Dedifferentiated amniotic fluid mesenchymal stem cell (primary cell): Measurements from ENCODE around the gene USP54.
A peak's percentile ranks its signal among the peaks of the same experiment; 100 is the strongest.
"Not testable (repeated sequence)": the region's sequence is repeated elsewhere in the genome, so short reads cannot be mapped to it uniquely, and the experiment has no call there.

Experiments
- DNase-seq: peaks from one replicate; pipeline ENCODE4 v3.0.0-alpha.2; 2016; ENCODE audit errors: extremely low spot score

The USP54 gene

DNA sequence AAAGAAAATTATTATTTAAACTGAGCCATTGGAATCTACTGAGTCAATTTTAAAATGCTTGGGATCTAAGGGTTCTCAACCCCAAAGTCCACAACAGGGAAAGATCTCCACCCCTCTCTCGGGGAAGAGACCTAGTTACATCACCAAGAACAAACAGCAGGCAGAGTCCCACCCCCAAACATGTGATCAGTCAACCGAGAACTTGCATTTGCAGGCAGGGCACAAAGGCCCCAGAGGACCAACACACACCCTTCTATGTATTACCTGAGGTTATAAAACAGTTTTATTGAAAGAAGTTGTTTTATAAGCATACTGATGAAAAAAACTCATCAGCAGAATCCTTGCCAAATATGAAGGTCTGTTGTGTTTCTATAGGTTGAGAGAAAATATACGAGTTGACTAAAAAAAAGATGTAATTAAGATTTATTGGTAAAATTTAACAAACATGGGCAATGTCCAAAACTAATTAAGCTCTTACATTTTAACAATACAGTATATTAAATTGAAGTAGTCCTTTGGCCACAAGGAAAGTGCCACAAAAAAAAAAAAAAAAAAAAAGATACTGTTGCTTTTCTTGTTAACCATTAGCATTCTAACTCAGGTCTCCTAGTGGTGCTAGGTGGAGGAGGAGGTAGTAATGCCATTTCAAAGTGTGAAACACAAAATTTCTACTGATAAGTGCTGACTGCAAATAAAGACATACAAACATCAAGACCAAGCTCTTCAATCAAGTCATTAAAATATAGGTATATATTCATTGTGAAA, 975 bp upstream of the USP54 start:
- DNase-seq, result peak; percentile 28

DNA sequence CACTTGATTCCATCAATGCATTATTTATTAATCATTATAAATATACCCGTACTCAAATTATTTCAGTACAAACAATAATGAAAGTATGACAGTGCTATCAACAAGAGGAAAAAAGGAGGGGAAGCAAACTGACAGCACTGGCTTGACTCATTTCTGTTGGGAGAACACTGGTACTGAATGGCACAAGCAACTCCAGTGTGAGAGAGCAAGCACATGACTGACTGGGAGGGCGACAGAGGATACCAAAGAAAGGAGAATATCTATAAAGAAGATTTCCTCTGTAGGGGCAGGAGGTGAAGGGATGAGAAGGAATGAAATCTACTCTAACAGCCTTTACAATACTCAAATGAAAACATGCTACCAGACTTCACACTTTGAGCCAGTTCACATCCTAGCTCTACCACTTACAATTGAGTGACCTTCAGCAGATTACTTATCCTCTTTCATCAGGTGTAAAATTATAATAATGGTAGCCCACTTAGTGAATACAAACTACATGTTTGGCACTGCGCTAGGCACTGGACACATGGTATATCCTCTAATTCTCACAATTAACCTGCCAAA, 1.5 kb downstream of the USP54 start:
- DNase-seq, result no peak

DNA sequence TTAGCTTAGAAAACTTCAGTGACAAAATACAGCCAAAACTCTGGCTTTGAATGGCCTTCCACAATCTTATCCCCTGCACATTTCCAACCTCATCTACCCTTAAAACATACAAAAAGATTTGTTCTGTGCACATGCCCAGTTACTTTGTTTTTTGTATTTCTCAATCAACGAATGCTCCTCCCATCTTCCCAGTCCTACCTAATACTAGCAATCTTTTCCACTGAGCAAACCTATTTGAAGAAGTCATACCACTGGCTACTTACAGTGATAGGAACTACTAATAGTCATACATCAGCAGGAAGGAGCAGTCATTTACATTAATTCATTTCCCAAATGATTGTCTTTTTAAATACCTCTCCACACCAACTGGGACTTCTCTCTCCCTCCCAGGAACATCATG, 2.5 kb downstream of the USP54 start:
- no peak for DNase-seq

DNA sequence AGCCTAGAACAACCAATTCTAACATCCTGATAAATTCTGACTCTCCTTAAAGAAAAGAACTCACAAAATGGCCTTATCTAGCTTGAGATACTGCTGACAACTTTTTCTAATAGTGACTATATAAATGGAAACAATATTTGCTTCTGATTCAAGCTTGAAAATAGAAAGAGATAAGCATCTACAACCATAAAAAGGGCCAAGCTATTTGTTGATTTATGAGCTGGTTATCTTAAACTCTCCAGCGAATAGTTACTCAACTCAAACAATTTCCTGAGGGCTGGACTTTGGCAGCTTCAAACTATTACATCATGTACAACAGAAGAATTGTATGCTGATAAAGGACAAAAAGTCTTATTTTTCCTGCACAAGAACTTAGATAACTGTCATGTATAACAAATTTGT, 4.6 kb downstream of the USP54 start:
- peak; percentile 80 for DNase-seq

DNA sequence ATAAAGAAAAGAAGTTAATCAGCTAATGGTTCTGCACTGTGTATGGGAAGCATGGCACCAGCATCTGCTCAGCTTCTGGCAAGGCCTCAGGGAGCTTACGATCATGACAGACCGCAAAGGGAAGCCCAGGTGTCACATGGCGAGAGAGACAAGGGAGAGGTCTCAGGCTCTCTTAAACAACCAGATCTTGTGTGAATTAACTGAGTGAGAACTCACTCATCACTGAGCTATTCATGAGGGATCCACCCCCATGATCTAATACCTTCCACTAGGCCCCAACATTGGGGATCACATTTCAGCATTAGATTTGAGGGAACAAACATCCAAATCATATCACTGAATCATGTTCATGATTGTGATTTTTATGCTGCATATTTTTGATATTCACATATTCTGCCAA, 5.8 kb downstream of the USP54 start:
- DNase-seq, result no peak

DNA sequence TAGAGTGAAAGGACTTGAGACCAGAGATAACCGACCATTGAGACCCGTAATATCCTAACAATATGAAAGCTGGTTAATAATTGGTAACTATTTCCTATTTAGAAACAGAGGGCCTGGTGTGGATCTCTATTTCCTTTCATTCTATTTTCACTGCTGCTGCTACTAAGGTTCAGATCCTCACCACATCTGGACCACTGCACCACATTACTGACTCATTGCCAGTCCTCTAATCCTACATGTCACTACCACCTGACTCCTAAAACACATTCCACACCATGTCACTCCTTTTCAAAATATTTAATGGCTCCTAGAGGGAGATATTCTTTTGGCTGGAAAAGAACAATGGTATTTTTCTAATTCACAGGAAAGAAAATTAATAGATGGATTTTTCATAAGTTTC, 6.4 kb downstream of the USP54 start:
- no peak for DNase-seq

DNA sequence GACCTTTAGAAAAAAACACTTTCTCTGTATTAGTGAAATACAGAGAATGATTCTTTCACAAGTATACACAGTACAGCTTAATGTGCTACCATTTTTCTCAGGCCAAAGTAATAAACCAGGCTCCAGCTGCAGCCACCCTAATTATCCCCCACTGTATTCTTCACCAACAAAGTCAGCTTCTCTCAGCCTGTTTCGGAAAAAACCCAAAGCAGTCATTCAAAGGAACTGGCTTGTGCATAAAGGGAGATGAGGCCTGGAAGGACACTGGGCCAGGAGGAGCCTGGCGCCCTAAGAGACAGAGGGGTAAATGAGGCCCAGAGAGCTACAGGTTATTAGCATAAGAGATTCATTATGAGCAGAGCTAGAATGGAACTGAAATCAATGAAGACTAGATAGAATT, 9.2 kb downstream of the USP54 start:
- DNase-seq, result no peak

DNA sequence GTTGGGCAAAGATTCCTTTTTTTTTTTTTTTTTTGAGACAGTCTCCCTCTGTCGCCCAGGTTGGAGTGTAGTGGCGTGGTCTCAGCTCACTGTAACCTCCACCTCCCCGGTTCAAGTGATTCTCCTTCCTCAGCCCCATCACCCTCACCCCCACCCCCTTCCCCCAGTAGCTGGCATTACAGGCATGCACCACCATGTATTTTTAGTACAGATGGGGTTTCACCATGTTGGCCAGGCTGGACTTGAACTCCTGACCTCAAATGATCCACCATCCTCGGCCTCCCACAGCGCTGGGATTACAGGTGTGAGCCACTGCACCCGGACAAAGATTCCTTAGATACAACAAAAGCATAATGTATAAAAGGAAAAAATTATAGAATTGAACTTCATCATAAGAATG, 12.2 kb downstream of the USP54 start:
- DNase-seq, result not testable (repeated sequence)

DNA sequence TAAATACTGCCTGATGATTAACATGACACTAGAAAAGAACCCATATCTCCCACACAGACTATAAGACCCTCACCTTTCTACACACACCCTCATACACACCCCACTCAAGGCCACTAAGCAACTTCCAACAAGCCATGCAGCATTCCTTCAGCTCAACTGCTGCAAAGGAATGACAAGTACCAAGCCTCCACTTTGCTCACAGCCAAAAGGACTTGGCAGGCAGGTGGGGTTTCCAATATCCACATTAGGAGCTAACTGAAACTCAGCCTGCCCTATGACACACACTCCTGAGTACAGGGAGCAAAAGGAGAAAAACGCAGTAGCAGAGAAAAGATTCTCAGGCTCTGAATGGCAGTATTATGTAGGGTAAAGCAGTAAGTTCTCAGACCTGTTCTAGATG, 13.4 kb downstream of the USP54 start:
- no peak for DNase-seq

DNA sequence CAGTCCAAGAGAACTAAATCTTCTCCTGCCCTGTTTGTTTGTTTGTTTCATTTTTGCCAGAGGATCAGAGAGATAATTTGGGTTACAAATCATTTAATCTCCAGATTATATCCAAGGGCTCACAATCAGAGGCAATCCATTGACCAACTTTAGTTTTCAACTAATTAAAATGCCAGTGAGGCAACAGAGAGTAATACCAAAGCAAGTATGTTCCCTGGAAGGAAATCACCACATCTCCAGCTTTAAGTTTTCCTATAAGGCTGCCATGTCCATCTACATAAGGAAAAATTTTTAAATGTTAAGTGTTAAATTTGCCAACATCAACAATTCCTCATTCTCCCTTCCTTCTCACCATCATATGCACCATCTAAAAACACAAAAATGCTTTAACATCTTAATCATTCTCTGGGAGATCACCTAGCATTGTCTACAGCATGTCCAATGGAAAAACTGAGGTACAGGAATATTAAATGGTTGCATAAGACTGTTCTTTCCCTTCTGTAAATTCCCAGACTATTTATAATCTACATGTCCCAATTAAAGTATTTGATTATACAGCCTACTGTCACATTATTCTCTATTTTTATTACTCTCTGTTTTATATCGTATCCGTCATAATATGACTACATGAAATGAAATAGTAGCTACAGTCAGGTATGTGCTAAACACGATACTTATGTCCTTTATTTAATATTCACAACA, 14.1 kb downstream of the USP54 start:
- DNase-seq, result no peak

DNA sequence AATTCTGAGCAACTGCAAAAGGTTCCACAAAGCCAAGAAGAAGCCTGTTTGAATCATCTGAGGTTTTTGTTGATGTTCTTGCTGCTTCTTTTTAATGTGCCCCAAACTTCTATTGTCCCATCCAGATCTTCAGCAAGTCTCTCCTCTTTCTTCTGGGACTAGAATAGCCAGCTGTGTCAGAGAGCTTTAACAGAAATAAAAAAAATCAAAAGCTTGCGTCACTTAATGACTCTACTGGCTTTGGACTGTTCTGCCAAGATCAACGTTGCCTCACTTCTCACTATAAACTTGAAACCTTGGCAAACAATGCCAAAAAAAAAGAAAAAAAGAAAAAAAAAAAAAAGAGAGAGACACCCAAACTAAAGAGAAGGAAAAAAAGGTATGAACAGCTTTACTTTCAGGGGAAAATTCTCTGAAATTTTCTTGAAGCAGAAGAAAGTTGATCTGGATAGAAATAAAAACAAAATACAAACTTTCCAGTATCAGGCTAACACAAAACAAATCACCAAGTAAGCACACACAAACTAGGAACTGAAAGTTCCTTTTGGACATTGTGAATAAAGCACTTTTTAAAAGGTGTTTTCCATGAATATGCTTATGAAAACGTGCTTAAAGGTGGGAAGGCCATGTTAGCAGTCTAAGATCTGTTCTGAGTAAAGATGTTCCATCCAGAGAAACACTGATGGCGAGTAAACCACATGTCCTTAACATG, 14.8 kb downstream of the USP54 start:
- DNase-seq, result peak; percentile 81

DNA sequence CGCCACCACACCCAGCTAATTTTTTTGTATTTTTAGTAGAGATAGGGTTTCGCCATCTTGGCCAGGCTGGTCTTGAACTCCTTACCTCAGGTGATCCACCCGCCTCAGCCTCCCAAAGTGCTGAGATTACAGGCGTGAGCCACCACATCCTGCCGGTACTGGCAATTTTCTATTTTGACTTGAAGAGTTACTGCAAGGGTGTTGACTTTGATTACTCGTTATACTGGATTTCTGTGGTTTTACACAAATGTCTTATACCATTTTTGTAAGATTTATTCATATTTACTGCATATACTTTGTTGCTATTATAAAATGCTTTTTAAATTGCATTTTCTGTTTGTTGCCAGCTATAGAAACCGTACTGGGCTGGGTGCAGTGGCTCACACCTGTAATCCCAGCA, 24.1 kb downstream of the USP54 start:
- DNase-seq, result not testable (repeated sequence)

DNA sequence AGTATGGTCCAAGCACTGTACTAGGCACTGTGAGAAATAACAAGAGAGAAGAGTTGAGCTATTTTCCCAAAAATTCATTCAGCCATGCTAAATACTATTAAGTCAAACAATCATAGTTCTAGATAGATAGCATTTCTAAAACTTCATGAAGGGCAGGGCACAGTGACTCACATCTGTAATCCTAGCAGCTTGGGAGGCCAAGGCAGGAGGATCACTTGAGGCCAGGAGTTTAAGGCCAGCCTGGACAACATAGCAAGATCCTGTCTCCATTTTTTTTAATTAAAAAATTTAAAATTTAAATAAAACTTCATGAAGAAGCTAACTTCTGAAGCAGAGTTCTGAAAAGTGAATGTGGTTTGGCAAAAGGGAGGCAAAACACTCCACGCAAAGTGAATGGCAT, 29.9 kb downstream of the USP54 start:
- DNase-seq, result no peak

DNA sequence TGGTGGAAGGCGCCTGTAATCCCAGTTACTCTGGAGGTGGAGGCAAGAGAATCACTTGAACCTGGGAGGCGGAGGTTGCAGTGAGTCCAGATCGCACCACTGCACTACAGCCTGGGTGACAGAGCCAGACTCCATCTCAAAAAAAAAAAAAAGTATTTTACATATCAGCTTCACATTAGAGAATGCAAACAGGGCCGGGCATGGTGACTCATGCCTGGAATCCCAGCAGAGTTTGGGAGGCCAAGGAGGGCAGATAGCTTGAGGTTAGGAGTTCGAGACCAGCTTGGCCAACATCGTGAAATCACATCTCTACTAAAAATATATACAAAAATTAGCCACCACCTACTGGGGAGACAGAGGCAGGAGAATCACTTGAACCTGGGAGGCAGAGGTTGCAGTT, 31.6 kb downstream of the USP54 start:
- DNase-seq, result no peak

DNA sequence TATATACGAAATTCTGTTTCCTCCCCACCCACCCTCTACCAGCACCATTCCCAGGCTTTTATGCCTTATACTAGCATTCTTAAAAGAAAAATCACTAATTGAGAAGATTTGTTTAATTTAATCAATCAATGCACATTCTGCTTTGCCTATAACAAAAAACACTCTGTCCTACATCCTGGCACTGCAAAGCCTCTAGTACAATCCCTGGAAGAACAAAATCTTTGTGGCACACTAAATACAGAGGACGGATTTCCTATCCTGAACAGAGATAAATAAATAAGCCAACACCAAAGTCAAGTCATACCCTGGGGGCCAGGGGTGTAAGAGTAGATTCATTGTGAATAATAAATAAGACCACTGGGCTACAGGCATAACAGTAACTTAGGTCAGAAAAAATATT, 34.3 kb downstream of the USP54 start:
- no peak for DNase-seq

DNA sequence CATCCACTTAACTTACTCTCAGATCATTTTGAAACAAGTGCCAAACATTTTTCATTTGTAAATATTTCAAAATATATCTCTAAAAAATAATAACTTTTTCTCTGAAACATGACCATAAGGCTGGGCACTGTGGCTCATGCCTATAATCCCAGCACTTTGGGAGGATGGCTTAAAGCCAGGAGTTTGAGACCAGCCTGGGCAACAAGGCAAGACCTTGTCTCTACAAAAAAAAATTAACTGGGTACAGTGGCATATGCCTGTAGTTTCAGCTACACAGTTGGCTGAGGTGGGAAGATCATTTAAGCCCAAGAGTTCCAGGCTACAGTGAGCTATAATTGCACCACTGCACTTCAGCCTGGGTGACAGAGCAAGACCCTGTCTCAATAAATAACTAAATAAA, 36.4 kb downstream of the USP54 start:
- no peak for DNase-seq

DNA sequence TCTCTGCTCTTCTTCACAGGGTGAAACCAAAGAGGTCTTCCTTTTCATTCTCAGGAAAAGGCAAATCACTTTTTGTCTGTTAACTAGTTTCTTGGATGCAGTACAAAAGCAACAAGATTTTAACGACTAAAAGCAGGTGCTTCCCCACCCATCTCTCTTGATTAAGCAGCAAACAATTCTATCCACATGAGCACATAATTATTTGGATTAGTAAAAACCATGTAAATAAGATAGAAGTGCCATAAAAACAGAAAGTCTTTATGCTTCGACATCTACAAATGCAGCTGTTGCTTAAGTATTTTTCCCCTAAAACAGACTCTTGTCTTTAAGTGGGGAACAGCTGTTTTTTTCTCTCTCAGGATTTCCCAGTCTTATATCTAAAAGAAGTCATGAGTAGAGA, 37.4 kb downstream of the USP54 start:
- no peak for DNase-seq

DNA sequence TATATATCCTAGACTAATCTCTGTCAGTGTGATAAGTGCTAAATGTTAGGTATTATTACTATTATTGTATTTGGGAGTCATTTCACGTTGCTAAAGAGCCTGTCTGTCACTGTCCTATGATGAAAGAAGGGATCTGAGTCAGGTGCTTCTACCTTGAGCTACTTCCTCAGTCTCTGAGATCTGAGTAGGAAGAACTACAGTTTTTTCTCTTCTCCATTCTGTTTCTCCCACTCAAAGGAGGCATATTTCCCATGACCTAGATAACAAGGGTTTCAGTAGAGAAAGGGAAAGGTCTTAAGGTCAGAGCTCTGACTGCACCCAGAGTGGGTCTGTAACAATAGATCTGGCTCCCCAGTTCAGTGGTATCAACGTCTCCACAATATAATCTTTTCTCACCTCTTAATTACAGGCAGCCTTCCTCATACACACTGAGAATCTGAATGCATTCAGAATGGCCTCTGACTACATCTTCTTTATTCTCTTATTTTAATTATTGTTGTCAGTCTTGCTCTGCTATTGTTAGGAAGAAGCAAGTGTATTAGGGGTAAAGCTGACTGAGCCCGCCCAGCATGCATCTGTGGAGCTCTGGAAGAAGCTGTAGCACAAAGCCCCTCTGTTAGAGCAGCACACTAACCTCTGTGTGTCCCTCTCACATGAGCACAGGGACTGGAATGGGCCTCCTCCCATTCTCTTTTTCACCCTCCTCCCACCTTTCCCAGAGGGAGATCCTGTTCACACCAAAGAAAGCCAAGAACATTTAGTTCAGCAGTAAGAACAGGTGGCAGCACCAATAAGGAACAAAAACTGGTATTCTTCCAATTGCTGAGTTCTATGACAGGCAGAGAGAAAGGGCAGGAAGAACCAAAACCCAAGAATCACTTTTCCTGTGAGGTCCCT, 38.1 kb downstream of the USP54 start:
- no peak for DNase-seq

DNA sequence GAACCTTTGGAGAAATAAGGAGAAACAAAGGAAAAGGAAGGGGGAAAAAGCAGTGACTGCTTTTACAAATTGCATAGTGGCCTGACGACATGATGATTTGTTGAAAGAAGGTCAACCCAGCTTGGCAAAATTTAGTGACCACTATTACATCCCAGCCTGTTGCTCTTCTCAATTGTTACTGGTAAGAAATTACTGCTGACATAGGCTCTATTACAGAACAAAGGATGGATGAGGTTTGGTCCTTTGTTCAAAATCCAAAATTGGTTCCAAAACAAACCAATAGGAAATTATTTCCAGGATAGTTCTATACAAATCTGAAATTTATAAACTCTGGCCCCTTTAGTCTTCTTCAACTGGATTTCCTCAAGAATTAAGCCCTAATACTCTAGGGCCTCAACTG, 39.6 kb downstream of the USP54 start:
- DNase-seq, result no peak

DNA sequence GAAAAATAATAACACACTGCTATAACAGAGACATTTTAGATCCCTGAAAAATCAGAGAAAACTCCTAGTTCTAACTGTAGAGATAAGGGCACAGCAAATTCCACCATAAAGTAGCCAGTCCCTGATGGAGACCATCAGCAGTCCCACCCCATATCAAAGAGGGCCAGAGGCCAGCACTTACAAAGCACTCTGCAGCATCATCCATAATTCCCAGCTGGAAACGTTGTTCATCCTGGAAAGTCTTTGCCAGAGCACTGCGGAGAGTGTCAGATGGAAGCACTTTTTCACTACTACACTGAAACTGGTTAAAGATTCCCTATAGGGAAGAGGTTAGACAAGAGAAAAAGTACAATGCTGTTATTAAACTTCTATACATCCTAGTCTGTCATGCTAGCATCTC, 45.8 kb downstream of the USP54 start:
- no peak for DNase-seq

DNA sequence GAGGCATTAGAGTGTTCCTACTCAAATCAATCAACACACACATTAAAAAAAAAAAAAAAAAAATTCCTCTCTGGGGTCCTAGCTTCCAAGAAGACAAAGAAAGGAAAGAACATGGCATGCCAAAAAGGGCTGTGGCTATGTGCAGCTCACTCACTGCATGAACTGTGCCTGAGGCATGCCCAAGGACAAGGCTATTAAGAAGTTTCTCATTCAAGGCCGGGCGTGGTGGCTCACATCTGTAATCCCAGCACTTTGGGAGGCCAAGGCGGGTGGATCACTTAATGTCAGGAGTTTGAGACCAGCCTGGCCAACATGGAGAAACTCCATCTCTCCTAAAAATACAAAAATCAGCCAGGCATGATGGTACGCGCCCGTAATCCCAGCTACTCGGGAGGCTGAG, 53.4 kb downstream of the USP54 start:
- DNase-seq, result no peak

DNA sequence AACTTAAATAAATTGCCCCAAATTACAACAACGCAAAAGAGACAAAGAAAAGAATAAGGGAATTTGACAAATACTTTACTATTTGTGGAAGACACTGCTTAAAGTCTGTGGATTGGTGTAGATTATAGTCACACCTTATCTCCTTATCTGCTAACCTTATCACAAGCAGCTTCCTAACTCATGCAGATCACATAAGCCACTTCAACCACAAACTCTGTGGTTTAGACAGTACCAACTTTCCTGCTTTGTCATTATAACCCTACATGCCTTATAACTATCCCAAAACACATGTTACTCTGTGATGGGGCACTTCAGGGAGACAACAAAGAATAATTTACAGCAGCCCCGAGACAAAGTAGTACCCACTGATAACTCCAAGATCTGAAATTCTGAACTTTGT, 53.9 kb downstream of the USP54 start:
- no peak for DNase-seq
